ENCODE measurements around the gene PSMD1. TPM values are rescaled to one million over a fixed set of nuclear protein-coding genes. Genes with fewer than 3 reads are reported as not detected.

PSMD1 gene
- total RNA-seq, 1 donor from 2014 or later = 97.4 TPM

DNA sequence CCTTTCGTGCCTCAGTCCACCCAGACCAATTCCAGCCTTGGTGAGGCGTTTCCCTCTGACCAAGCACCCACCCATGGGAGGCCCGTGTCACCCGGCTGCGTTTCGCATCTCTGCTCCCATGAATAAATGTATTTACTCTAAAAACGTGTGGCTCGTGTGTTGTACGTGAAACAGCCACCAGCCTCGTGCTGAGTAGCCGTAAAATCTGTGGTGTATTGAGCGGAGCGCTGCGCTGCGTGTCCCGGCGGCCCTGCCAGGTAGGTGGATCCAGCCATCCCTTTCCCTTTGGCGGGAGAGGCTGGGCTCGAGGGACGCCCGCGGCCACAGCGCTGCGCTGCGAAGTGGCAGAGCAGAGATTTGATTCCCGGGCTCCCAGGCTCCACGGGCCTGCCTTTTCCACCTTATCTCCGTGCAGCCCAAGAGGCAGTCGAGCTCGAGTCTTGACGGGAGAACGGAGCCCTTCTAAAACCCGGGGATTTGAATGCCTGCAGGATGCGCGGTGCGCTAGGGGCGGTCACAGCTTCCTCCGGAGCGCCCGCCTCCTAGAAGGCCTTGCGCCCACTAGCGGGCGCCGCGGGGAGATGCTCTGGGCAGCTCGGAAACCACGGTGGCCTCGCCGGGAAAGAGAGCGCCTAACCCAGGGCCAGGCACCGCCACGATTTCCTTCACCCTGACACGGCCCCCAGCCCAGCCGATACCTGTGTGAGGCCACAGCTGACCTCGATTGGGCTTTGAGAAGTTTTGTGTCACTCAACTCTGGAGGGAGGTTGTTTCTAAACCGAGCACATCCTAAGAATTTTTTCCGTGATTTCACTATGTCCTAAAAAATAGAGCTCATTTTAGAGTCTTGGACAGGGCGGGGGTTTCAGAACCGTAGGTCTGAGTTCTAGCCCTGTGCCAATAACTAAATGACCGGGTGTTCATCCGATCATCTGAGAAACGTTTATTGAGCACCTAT, 3.9 kb upstream of the PSMD1 start:
- Histone ChIP-seq H3K4me1 (peaks cover 3 to 5% of the 10 kb centered on the region in 2 donors), H3K4me3 (peak overlapping the region; percentile 70 to 74), H3K9me3 (no peaks in the 10 kb centered on the region), H3K27me3 (no peaks in the 10 kb centered on the region), H3K27ac (peak overlapping the region; percentile 64 to 69), H3K36me3 (no peaks in the 10 kb centered on the region)
- intact Hi-C loops (cut with DNase I) = loop anchor here (1.0 to 5.0 kb wide), 2 partner anchors 228 to 360 kb away; no protein-coding TSS in a partner anchor
- TF ChIP-seq, protein P1, sequence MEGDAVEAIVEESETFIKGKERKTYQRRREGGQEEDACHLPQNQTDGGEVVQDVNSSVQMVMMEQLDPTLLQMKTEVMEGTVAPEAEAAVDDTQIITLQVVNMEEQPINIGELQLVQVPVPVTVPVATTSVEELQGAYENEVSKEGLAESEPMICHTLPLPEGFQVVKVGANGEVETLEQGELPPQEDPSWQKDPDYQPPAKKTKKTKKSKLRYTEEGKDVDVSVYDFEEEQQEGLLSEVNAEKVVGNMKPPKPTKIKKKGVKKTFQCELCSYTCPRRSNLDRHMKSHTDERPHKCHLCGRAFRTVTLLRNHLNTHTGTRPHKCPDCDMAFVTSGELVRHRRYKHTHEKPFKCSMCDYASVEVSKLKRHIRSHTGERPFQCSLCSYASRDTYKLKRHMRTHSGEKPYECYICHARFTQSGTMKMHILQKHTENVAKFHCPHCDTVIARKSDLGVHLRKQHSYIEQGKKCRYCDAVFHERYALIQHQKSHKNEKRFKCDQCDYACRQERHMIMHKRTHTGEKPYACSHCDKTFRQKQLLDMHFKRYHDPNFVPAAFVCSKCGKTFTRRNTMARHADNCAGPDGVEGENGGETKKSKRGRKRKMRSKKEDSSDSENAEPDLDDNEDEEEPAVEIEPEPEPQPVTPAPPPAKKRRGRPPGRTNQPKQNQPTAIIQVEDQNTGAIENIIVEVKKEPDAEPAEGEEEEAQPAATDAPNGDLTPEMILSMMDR (IDR thresholded peaks at IDR 0.05) = peak; percentile 75 to 98 (median 95)
- DNase-seq (ENCODE audit: low spot score in 2 of 2) = peak in 1 of 2 donors; percentile 90

DNA sequence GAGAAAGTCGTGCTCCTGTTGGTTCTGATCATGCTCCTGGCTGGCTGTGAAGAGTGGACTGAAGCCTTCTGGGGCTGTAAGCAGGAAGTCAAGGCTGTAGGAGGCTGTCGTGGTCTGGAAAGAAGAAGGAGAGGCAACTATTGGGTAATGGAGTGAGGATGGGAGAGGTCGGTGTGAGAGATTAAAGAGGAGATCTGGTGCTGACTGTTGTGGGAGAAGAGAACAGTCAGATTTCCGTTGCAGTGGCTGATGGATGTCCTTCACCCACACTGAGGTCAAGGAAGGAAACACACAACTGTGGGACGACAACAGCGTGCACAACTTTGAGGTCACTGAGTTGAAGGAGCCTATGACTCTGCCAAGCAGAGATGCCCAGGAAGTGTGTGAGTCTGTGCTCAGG, 2.8 kb upstream of the PSMD1 start:
- DNase-seq (ENCODE audit: low spot score in 2 of 2) = no peak
- Histone ChIP-seq H3K27ac (no peak overlapping the region), H3K9me3 (no peaks in the 10 kb centered on the region), H3K4me3 (no peak overlapping the region), H3K36me3 (no peaks in the 10 kb centered on the region), H3K27me3 (no peaks in the 10 kb centered on the region), H3K4me1 (peaks cover 6 to 14% of the 10 kb centered on the region in 2 donors)
- TF ChIP-seq, protein P1 (IDR thresholded peaks at IDR 0.05) = no peak
- intact Hi-C loops (cut with DNase I) = loop anchor here (1.0 to 5.0 kb wide), 2 partner anchors 230 to 358 kb away; no protein-coding TSS in a partner anchor

DNA sequence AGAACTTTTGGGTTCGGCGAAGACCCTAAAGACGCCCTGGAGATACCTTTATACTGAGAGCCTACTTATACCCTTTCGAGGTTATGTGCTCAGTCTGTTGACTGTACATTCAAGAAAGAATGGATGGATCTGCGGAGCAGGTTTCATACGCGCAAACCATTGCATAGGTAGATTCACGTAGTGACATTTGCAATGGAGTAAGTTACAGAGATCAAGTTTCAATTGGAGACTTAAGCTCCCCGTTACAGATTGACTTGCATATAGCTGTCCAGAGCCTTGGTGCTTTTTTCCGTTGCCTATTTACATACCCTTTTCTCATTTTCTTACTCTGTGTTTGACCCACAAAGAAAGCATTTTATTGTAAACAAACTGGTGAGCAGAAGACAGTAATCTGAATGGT, 923 bp downstream of the PSMD1 start:
- DNase-seq (ENCODE audit: low spot score in 2 of 2) = no peak
- H3K4me1 ChIP-seq = peaks cover 6 to 19% of the 10 kb centered on the region in 2 donors
- TF ChIP-seq, protein P1 (IDR thresholded peaks at IDR 0.05) = no peak
- intact Hi-C loops (cut with DNase I) = loop anchor here (2.0 to 5.0 kb wide), 4 partner anchors 141 to 725 kb away; partner anchors contain the start of genes ARMC9 and PDE6D
- H3K9me3 ChIP-seq = no peaks in the 10 kb centered on the region
- peak overlapping the region; percentile 86 to 95 for H3K27ac ChIP-seq
- H3K36me3 ChIP-seq = peaks cover 12 to 17% of the 10 kb centered on the region in 2 donors
- H3K27me3 ChIP-seq = no peaks in the 10 kb centered on the region
- H3K4me3 ChIP-seq = peak overlapping the region; percentile 86 to 89

DNA sequence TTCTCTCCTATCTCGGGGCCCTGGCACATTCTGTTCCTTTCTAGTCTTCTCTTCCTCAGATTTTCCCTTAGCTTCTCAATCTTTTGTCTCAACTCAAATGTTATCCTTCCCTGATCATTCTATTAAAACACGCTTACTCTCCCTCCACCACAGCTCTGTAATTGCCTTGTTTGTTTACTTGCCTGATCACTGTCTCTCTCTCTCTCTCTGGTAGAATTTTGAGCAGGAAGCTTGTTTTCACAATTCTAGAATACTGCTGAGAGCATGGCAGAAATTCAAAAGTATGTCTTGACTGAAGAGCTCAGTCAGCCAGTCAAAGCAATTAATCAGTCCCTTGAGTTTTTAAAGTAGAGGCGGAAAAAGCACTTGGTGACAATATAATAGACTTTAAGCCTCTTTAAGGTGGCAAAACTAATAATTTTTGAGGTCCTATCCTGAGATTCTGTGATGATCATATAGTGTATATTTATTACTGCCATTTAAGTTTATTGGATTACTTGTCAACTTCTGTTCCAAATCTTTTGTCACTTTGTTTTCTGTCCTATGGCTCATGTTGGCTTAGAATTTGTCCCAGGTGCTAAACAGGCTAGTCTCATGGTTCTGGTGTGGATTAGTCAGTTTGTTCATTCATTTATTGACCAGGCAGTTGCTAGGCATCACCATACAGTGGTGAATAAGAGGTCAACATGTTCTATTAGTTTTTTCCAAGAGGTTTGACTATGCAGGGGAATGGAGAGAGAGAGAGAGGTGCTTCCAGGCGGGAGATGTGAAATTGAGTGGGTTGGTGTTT, 2.3 kb downstream of the PSMD1 start:
- no peak overlapping the region for H3K27ac ChIP-seq
- intact Hi-C loops (cut with DNase I) = loop anchor here (5.0 kb wide), 3 partner anchors 192 to 723 kb away; partner anchors contain the start of gene PDE6D
- TF ChIP-seq, protein P1 (IDR thresholded peaks at IDR 0.05) = no peak
- peak overlapping the region in 1 of 2 donors; percentile 89 for H3K4me3 ChIP-seq
- no peaks in the 10 kb centered on the region for H3K9me3 ChIP-seq
- DNase-seq (ENCODE audit: low spot score in 2 of 2) = no peak
- H3K36me3 ChIP-seq = peaks cover 19 to 30% of the 10 kb centered on the region in 2 donors
- peaks cover 6 to 17% of the 10 kb centered on the region in 2 donors for H3K4me1 ChIP-seq
- H3K27me3 ChIP-seq = no peaks in the 10 kb centered on the region

DNA sequence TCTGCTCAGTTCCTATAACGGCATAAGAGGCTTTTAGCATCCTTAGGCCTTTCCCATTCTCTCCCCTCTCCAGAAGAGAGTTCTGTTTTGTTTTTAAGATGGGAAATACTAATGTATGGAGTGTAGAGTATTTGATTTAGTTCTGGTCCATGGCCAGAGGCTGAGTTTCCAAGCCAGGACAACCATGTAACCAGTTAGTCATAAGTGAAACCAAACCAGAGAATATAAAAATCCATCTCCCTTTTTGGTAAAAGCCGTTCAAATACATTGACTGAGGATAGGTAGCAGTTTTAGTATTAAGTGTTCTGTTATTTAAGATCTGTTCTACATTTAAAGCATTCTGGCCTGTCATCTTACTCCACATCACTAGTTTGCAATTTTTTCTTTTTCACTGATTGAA, 3.1 kb downstream of the PSMD1 start:
- Histone ChIP-seq H3K4me3 (no peak overlapping the region), H3K4me1 (peaks cover 6 to 17% of the 10 kb centered on the region in 2 donors), H3K9me3 (no peaks in the 10 kb centered on the region), H3K27me3 (no peaks in the 10 kb centered on the region), H3K27ac (no peak overlapping the region), H3K36me3 (peaks cover 27 to 37% of the 10 kb centered on the region in 2 donors)
- TF ChIP-seq, protein P1 (IDR thresholded peaks at IDR 0.05) = no peak
- intact Hi-C loops (cut with DNase I) = loop anchor here (5.0 kb wide), 3 partner anchors 192 to 723 kb away; partner anchors contain the start of gene PDE6D
- no peak for DNase-seq (ENCODE audit: low spot score in 2 of 2)
